ENCODE data around the gene NBAS.

DNA sequence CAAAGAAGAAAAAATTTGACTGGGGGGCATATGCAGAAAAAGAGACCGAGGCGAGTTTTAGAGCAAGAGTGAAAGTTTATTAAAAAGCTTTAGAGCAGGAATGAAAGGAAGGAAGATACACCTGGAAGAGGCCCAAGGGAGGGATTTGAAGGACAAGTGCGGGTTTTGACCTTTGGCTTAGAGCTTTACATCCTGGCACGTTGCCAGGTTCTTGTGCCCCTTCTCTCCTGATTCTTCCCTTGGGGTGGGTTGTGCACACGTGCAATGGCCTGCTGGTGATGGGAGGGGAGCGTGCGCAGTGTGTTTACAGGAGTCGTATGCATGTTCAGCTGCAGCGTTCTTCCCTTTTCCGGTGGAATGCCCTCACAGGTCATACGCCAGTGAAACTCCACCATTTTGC, 208.8 kb downstream of the NBAS start:
- TF ChIP-seq EZH2 (IDR thresholded peaks at IDR 0.05; ENCODE audit: insufficient read depth, low read length) = no peak
- TF ChIP-seq, protein P1, sequence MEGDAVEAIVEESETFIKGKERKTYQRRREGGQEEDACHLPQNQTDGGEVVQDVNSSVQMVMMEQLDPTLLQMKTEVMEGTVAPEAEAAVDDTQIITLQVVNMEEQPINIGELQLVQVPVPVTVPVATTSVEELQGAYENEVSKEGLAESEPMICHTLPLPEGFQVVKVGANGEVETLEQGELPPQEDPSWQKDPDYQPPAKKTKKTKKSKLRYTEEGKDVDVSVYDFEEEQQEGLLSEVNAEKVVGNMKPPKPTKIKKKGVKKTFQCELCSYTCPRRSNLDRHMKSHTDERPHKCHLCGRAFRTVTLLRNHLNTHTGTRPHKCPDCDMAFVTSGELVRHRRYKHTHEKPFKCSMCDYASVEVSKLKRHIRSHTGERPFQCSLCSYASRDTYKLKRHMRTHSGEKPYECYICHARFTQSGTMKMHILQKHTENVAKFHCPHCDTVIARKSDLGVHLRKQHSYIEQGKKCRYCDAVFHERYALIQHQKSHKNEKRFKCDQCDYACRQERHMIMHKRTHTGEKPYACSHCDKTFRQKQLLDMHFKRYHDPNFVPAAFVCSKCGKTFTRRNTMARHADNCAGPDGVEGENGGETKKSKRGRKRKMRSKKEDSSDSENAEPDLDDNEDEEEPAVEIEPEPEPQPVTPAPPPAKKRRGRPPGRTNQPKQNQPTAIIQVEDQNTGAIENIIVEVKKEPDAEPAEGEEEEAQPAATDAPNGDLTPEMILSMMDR (IDR thresholded peaks at IDR 0.05; ENCODE audit: insufficient read depth, low read depth, low read length) = no peak

Measured in astrocyte (in vitro differentiated cells and primary cell).